Transverse colon (tissue), 4 donors: ENCODE data around the gene ZNF408. TPM values are rescaled to one million over a fixed set of nuclear protein-coding genes. Genes with fewer than 3 reads are reported as not detected.

ENCODE experiments used
- DNase-seq: peaks from one replicate; pipeline ENCODE4 v3.0.0-alpha.2; 2019
- H3K27ac ChIP-seq, 4 donors: fragments of 200-600 bp; sonication (generic); 2 replicates each; pipeline ENCODE4 v1.5.1; 2016 to 2018; ENCODE audit warnings: inconsistent platforms in 4 of 4
- H3K27me3 ChIP-seq: fragments of 200-600 bp; sonication (generic); 2 replicates; pipeline ENCODE4 v1.5.1; 2017; ENCODE audit warnings: inconsistent platforms
- H3K36me3 ChIP-seq, 4 donors: fragments of 200-600 bp; sonication (generic); 2 replicates each; pipeline ENCODE4 v1.5.1; 2017 to 2019; ENCODE audit warnings: inconsistent platforms in 4 of 4
- H3K4me1 ChIP-seq, 4 donors: fragments of 200-600 bp; sonication (generic); 2 replicates each; pipeline ENCODE4 v1.5.1; 2017 to 2020; ENCODE audit warnings: inconsistent platforms in 4 of 4
- H3K4me3 ChIP-seq, 4 donors: fragments of 200-600 bp; sonication (generic); 1 replicate in 1 of 4; 2 replicates in 3 of 4; pipeline versions ENCODE4 v1.5.1 to v1.6.1; 2017 to 2019; ENCODE audit warnings: inconsistent platforms in 4 of 4
- H3K9me3 ChIP-seq, 2 donors: fragments of 200-600 bp; sonication (generic); 2 replicates each; pipeline ENCODE4 v1.5.1; 2017 to 2019; ENCODE audit warnings: inconsistent platforms in 2 of 2
- EP300 ChIP-seq: sonication (generic); formaldehyde crosslinking; IDR thresholded peaks from one replicate; pipeline ENCODE4 v1.6.1; 2017; ENCODE audit warnings: antibody characterized with exemption, low read depth
- POLR2A ChIP-seq: fragments of 450-650 bp; IDR thresholded peaks from one replicate; pipeline ENCODE4 v1.6.1; 2016; ENCODE audit warnings: antibody characterized with exemption, mild to moderate bottlenecking, moderate library complexity
- POLR2AphosphoS5 ChIP-seq, 3 donors: sonication (generic); formaldehyde crosslinking; IDR thresholded peaks; one replicate each; pipeline ENCODE4 v1.6.1; 2016; ENCODE audit warnings: antibody characterized with exemption in 3 of 3
- WGBS, 2 donors: methylation state at CpG; one replicate each; pipeline ENCODE4 v1.1.5; 2018; ENCODE audit warnings: low coverage in 1 of 2; 5-methylcytosine and 5-hydroxymethylcytosine counted together
- in situ Hi-C, 4 donors: fragments of 200-750 bp; cut with MboI; loops; one replicate each; pipeline versions ENCODE4 v1.15.0 to v1.15.1; 2017; ENCODE audit warnings: low sequenced_read_pairs in 3 of 4, low pct_ligation_motif_present in 1 of 4, low pct_unique_long_range_greater_than_20kb in 1 of 4
- intact Hi-C: fragments of 100-400 bp; cut with DNase I; formaldehyde crosslinking; loops from one replicate; pipeline ENCODE4 v1.15.1; 2023; ENCODE audit warnings: low total_unique reads
- total RNA-seq, 4 donors: library from RNA; depleted of rRNA; stranded (reverse); fragments of >200 nt; gene quantifications; one replicate each; pipeline ENCODE4 v1.1.0, GENCODE V29; 2016
- TF ChIP-seq, protein P1 (sequence below), 5 experiments: fragments of 200-600 bp in 3 of 5; fragments of 450-650 bp in 2 of 5; sonication (generic) in 3 of 5; IDR thresholded peaks; 1 replicate in 2 of 5; 2 replicates in 3 of 5; pipeline ENCODE4 v1.5.1; 2016 to 2017; ENCODE audit warnings: antibody characterized with exemption in 5 of 5, inconsistent platforms in 3 of 5, mild to moderate bottlenecking in 2 of 5, moderate library complexity in 1 of 5

The ZNF408 gene
- total RNA-seq, 4 donors from 2014 or later = 6.0 to 19.3 (median 10.0) TPM

DNA sequence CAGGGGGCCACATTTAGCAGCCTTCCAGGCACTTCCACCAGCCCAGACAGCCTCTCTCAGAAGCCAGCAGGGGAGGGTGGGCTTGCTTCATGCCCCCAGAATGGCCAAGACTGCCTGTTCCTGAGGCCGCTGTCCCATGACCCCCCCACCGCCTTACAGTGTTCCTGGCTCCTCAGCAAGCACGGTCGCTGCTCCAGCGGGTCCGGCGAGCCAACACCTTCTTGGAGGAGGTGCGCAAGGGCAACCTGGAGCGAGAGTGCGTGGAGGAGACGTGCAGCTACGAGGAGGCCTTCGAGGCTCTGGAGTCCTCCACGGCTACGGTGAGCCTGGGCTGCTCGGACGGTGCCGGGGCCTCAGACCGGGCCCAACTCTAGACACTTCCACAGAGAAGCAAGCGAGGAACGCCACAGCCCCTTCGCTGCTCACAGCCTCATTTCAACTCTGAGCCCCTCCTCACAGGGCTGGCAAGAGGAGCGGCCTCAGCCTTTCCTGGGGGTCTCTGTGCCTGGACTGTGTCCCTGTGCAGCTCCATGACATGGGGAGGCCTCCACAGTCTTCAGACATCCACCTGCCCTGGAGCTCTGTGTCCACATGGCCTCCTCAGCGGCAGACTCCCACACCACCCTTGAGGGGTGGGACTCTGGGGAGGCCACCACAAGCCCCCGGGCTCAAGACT is 18.9 kb downstream of the ZNF408 start:
- 80 to 88% methylated on average over 4 to 25 of the region's 25 CpGs for whole genome bisulfite sequencing, 2 donors
- in situ Hi-C loops = no loop called here

DNA sequence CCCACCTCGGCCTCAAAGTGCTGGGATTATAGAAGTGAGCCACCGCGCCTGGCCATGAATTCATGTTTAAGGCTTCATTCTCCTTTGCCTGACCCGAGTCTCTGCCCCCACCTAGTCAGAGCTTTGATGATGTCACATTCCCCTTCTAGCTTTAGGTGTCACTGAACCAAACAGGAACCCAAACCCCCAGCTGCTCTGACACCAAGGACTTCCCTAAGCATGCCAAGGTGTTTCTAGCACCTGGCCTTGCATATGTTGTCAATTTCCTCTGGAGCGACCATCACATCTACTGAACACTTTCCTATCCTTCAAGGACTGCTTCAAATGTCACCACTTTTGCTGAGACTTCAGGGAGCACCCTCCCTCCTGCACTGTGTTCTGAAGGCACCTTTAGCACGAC is 20.5 kb downstream of the ZNF408 start:
- Histone ChIP-seq H3K4me3 (no peak overlapping the region), H3K4me1 (peaks cover 0 to 12% (median 5%) of the 10 kb centered on the region in 4 donors), H3K27ac (no peak overlapping the region), H3K36me3 (no peaks in the 10 kb centered on the region), H3K9me3 (no peaks in the 10 kb centered on the region), H3K27me3 (no peaks in the 10 kb centered on the region)
- intact Hi-C loops (no loop called here), in situ Hi-C loops (no loop called here)
- 79% methylated on average over 6 of the region's 6 CpGs for WGBS, 2 donors
- DNase-seq = no peak
- TF ChIP-seq, protein P1, sequence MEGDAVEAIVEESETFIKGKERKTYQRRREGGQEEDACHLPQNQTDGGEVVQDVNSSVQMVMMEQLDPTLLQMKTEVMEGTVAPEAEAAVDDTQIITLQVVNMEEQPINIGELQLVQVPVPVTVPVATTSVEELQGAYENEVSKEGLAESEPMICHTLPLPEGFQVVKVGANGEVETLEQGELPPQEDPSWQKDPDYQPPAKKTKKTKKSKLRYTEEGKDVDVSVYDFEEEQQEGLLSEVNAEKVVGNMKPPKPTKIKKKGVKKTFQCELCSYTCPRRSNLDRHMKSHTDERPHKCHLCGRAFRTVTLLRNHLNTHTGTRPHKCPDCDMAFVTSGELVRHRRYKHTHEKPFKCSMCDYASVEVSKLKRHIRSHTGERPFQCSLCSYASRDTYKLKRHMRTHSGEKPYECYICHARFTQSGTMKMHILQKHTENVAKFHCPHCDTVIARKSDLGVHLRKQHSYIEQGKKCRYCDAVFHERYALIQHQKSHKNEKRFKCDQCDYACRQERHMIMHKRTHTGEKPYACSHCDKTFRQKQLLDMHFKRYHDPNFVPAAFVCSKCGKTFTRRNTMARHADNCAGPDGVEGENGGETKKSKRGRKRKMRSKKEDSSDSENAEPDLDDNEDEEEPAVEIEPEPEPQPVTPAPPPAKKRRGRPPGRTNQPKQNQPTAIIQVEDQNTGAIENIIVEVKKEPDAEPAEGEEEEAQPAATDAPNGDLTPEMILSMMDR (IDR thresholded peaks at IDR 0.05) = no peak
- TF ChIP-seq POLR2AphosphoS5 (IDR thresholded peaks at IDR 0.05) = no peak
- TF ChIP-seq POLR2A = no peak

More for the DNA sequence above, 18.9 kb downstream of the ZNF408 start:
- DNase-seq = no peak
- no peak for TF ChIP-seq EP300
- no peak for TF ChIP-seq POLR2AphosphoS5 (IDR thresholded peaks at IDR 0.05)
- TF ChIP-seq POLR2A = no peak
- TF ChIP-seq, protein P1 (IDR thresholded peaks at IDR 0.05) = no peak
- intact Hi-C loops = no loop called here
- Histone ChIP-seq H3K36me3 (no peaks in the 10 kb centered on the region), H3K27ac (no peak overlapping the region), H3K4me3 (no peak overlapping the region), H3K4me1 (peaks cover 0 to 12% (median 5%) of the 10 kb centered on the region in 4 donors), H3K27me3 (no peaks in the 10 kb centered on the region), H3K9me3 (no peaks in the 10 kb centered on the region)

DNA sequence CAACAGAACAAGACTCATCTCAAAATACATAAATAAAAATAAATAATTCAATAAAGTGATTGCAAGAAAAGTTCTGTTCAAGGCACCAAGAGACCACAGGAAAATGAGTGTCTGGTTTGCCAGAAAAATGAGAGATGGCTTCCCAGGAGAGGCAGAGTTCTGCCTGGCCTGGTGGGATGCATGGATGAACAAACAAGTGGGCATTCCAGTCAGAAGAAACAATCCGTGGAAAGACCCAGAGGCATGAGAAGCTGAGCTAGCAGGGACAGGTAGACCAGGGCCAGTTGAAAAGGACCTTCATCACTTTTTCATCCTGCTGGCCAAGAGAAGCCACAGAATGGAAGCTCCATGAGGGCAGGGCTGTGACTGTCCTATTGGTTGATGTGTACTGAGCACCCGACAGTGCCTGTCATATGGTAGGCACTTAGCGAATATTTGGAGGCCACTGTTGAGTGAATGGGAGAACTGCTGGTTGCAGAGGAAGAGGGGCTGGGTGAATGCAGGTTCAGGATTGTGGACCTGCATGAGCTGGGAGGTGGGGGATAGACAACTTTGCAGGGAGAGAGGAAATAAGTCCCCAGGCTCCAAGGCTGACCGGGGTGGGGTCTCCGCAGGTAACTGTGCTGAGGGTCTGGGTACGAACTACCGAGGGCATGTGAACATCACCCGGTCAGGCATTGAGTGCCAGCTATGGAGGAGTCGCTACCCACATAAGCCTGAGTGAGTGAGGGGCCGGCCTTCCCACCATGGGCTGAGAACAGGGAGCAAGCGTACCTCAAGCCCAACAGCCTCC is 21.9 kb downstream of the ZNF408 start:
- intact Hi-C loops = no loop called here
- Histone ChIP-seq H3K9me3 (no peaks in the 10 kb centered on the region), H3K36me3 (no peaks in the 10 kb centered on the region), H3K4me3 (no peak overlapping the region), H3K27me3 (no peaks in the 10 kb centered on the region), H3K4me1 (peaks cover 0 to 9% (median 4%) of the 10 kb centered on the region in 4 donors), H3K27ac (no peak overlapping the region)
- WGBS, 2 donors = 87% methylated on average over 11 of the region's 11 CpGs; no CpG with 5 or more reads in 1 of the 2 donors
- TF ChIP-seq, protein P1 (IDR thresholded peaks at IDR 0.05) = no peak
- TF ChIP-seq EP300 = no peak
- TF ChIP-seq POLR2AphosphoS5 (IDR thresholded peaks at IDR 0.05) = no peak
- no peak for TF ChIP-seq POLR2A
- in situ Hi-C loops = no loop called here
- DNase-seq = no peak

DNA sequence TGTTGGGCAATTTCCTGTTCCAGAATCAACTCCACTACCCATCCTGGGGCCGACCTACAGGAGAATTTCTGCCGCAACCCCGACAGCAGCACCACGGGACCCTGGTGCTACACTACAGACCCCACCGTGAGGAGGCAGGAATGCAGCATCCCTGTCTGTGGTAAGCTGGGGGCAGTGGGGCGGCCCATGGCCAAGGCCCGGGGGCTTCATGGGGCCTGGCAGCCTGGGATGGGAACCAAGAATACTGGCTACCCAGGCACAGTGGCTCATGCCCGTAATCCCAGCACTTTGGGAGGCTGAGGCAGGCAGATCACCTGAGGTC is 22.5 kb downstream of the ZNF408 start:
- in situ Hi-C loops (no loop called here), intact Hi-C loops (no loop called here)
- DNase-seq = no peak
- no peaks in the 10 kb centered on the region for H3K36me3 ChIP-seq
- whole genome bisulfite sequencing, 2 donors = 88% methylated on average over 5 of the region's 8 CpGs; no CpG with 5 or more reads in 1 of the 2 donors
- TF ChIP-seq EP300 (no peak), POLR2A (no peak), POLR2AphosphoS5 (IDR thresholded peaks at IDR 0.05) (no peak)
- TF ChIP-seq, protein P1 (IDR thresholded peaks at IDR 0.05) = no peak
- no peaks in the 10 kb centered on the region for H3K9me3 ChIP-seq
- no peaks in the 10 kb centered on the region for H3K27me3 ChIP-seq
- no peak overlapping the region for H3K4me3 ChIP-seq
- H3K4me1 ChIP-seq = peaks cover 0 to 4% (median 2%) of the 10 kb centered on the region in 4 donors
- no peak overlapping the region for H3K27ac ChIP-seq
